ENCODE results near the gene KPNA6. TPM values are rescaled to one million over a fixed set of nuclear protein-coding genes. Genes with fewer than 3 reads are reported as not detected.

KPNA6 gene
- total and polyA plus RNA-seq, 9 of the 15 experiments (the other 6 are each of a cell fraction or from before 2014, with no cell fraction given) = 20.1 to 54.6 (median 32.2) TPM

- TF ChIP-seq RBBP5 (IDR thresholded peaks at IDR 0.05; ENCODE audit: borderline replicate concordance, insufficient read depth, low read length, poor library complexity, severe bottlenecking) (peak; percentile 71), RREB1 (CRISPR knock-in tag; IDR thresholded peaks at IDR 0.05) (no peak), DDX20 (tag; IDR thresholded peaks at IDR 0.05; ENCODE audit: low read depth) (no peak), MYC (IDR thresholded peaks at IDR 0.05; ENCODE audit: low read depth, low read length) (no peak; the same call in 1 of the 2 replicates), MYC (CRISPR knock-in tag; IDR thresholded peaks at IDR 0.05; ENCODE audit: borderline replicate concordance, low read depth) (peak; percentile 63; the same call in 1 of the 2 replicates), DMBX1 (CRISPR knock-in tag; IDR thresholded peaks at IDR 0.05; ENCODE audit: borderline replicate concordance) (no peak), E2F8 (IDR thresholded peaks at IDR 0.05; ENCODE audit: low read depth, partially characterized antibody) (peak; percentile 44), HNRNPLL (IDR thresholded peaks at IDR 0.05; ENCODE audit: low read depth, low read length, poor library complexity, severe bottlenecking) (no peak), PBX2 (CRISPR knock-in tag; IDR thresholded peaks at IDR 0.05; ENCODE audit: low read depth) (no peak), PBX2 (tag; conservative IDR thresholded peaks at IDR 0.05; ENCODE audit: low read depth) (peak; percentile 49), ZBTB26 (CRISPR knock-in tag; IDR thresholded peaks at IDR 0.05) (0 out of 2 replicates have a peak, but pooled peaks have one; percentile 61), HDAC8 (tag; IDR thresholded peaks at IDR 0.05) (peak; percentile 33; the same call in 1 of the 2 replicates), TGIF2 (CRISPR knock-in tag; IDR thresholded peaks at IDR 0.05) (no peak)
These were observed 92.6 kb downstream of the KPNA6 start, which contains the start of gene CCDC28B (continued) for GRCh38 chr1:32200226-32201010.
